NCI-H2107 (cell line): ENCODE results near the gene RNGTT.
"Not testable (repeated sequence)": the region's sequence is repeated elsewhere in the genome, so short reads cannot be mapped to it uniquely, and the experiment has no call there.

Source experiments
- DNase-seq: peaks from one replicate; lab custom pipeline; 2025; lab: John Stamatoyannopoulos, UW

The RNGTT gene

DNA sequence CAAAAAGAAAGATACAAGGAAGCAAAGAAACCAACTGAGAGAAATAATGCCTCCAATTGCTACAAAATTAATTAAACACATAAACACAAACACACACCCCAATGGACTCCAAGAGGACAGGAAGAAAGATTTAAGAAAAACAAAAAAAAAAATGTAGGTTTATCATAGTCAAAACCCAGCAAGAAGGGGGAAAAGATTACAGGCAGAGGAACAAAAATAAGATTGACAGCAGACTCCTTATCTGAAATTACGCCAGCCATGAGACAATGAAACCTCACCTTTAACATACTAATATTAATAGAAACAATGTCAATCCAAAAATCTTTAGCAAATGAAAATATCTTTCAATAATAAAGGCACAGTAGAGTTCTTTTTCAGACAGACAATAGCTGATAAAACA lies 155.8 kb downstream of the RNGTT start:
- DNase-seq, result no peak

DNA sequence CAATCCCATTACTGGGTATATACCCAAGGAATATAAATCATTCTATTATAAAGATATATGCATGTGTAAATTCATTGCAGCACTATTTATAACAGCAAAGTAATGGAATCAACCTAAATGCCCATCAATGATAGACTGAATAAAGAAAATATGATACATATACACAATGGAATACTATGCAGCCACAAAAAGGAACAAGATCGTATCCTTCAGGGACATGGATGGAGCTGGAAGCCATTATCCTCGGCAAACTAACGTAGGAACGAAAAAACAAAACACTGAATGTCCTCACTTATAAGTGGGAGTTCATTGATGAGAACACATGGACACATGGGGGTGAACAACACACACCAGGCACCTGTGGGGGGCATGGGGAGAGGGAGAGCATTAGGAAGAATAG lies 156.7 kb downstream of the RNGTT start:
- DNase-seq, result no peak

DNA sequence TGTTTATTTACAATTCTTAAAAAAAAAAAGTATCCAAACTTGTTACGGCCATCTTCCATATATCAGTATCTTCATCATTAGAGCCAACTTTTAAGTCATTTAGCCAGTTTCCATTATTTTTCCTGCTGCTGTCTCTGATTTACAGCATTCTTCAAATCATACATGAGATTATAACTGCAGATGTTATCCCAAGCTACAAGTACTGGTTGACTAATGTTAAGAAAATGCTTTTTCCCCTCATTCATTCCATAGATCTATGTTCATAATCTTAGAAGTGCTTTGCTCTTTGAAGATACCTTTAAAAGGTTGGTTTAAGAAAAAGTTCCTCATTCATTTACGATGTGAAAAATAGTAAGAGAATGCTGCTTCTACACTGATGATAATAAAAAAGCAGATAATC lies 158.7 kb downstream of the RNGTT start:
- DNase-seq, result no peak

DNA sequence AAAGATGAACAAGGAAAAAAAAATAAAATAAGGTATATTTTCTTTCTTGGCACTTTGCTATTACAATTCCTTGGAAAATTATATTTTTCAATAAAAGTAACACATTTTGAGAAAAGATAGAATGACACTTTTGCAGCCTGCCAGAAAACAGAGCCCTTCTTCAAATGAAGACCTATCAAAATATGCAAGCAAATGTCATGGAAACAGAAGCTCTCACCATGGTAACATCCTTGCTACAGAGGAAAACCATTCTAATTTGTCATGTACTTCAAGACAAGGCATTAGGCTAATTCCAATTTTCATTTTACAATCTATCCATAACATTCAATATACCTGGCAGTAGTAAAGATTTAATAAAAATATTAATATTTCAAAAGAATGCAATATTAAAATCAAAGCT lies 177.9 kb downstream of the RNGTT start:
- DNase-seq, result no peak

DNA sequence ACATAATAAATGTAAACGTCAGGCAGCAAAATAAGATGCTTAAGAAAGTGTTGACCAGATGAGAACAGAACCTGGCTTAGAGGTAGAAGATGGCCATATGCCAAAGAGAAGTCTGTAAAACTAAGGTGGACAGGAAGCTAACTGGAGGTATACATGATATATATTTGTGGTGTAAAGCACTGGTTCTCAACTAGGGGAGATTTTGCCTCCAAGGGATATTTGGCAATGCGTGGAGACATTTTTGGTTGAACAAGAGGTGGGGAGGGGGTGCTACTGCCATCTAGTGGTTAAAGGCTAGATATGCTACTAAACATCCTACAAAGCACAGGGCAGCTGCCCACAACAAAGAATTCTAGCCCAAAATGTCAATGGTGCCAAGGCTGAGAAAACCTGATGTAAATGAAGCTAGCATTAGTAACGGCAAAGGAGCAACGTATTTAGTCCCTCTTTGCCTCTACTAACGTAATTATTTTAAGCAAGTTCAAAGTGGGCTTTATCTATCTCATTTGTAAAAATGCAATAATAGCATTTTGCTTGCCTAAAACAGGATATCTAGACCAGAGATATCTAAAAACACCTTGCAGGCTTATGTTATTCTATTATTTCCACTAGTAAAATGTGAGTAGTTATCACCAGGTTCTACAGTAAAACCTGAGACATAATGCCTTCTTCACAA lies 182.6 kb downstream of the RNGTT start:
- DNase-seq, result peak; percentile 56

DNA sequence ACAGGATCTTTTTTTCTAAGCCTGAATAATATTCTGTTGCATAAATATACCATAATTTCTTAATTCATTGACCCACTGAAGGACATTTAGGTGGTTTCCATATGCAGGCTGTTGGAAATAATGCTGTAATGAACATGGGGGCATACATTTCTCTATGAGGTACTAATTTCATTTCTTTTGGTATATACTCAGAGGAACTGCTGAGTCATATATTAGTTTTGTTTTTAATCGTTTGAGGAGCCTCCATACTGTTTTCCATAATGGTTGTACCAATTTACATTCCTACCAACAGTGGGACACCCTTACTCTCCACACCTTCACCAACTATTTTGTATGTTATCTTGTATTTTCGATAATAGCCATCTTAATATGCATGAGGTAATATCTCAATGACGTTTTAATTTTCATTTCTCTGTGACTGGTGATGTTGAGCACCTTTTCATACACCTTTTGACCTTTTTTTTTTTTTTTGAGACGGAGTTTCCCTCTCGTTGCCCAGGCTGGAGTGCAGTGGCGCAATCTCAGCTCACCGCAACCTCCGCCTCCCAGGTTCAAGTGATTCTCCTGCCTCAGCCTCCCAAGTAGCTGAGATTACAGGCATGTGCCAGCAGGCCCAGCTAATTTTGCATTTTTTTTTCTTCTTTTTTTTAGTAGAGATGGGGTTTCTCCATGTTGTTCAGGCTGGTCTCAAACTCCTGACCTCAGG lies 187.4 kb downstream of the RNGTT start:
- no peak for DNase-seq

DNA sequence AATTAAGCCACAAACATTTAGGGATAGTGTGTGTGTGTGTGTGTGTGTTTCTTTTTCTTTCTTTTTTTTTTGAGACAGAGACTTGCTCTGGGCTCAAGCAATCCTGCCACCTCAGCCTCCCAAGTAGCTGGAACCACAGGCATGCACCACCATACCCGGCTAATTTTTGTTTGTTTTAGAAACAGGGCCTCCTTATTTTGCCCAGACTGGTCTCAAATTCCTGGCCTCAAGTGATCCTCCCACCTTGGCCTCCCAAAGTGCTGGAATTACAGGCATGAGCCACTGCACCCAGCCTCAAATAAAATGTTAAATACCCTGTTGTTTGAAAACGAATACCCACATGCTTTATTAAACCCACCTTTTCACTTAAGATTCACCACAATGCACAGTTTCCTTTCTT lies 195.3 kb downstream of the RNGTT start:
- not testable (repeated sequence) for DNase-seq

DNA sequence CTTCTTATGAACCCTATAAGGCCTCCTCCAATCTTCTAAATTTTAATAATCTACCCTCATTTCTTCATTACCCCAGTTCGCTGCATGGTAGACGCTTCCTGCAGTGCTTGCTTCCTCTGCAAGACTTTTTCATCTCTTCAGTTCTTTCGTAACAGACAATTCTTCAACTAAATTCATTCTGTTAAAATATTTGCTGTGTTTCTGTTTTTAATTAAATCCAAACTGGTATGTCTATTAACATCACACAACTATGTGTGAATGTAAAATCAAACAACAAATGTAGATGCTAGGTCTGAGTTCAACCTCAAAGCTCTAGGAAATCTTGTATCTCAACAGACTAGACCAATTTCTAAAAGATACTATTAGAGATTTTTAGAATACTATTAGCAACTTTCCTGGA lies 199.3 kb downstream of the RNGTT start:
- no peak for DNase-seq

DNA sequence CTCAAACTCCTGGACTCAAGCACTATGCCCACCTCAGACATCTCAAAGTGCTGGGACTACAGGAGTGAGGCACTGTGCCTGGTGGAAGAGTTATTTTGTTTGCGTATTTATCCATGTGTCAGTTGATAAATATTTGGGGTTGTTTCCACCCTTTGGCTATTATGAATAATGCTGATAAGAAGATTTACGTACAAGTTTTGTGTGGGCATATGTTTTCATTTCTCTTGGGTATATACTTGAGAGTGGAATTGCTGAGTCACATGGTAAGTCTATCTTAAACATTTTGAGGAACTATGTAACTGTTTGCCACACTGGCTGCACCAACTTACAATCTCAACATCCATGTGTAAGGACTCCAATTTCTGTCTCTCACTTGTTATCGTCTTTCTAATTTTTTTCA lies 200.3 kb downstream of the RNGTT start:
- no peak for DNase-seq

DNA sequence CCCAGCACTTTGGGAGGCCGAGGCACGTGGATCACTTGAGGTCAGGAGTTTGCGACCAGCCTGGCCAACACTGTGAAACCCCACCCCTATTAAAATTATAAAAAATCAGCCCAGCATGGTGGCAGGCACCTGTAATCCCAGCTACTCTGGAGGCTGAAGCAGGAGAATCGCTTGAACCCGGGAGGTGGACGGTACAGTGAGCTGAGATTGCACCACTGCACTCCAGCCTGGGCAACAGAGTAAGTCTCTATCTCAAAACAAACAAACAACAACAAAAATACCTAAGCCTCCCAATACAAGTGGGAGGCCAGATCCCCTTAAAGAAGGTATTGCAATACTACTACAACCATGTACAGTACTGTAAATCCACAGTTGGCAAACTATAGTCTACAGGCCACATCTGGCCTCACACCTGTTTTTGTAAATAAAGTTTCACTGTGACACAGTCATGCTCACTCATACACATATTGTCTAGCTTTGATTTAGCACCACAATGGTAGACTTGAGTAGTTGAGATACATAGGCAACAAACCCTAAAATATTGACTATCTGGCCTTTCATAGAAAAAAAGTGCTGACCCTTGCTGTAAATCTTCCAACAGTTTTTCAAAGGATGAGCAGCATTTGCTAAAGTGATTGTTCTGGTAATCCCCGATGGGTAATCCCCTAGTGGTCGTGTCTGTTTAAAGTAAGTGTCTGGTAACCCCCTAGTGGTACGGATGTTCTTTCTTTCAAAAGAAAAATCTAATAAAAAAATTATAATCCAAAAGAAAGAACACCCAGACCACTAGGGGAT lies 202.0 kb downstream of the RNGTT start:
- DNase-seq, result no peak

DNA sequence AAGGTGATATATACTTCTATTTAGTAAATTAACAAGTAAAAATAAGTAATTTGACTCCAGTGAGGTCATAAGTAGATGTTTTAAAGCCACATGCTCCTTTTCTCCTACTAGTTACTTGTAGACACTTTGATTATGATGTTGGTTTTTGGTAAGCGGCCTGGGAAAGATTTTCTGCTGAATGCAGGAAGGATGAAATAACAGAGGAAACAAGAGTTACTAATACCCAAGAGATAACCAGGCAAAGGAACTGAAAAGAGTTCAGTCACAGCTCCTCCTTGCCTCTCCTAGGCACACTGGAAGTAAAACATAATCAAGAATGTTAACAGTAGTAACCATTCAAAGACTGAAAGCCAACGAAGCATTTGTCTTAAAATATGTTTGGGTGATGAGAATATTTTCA lies 203.3 kb downstream of the RNGTT start:
- DNase-seq, result no peak

DNA sequence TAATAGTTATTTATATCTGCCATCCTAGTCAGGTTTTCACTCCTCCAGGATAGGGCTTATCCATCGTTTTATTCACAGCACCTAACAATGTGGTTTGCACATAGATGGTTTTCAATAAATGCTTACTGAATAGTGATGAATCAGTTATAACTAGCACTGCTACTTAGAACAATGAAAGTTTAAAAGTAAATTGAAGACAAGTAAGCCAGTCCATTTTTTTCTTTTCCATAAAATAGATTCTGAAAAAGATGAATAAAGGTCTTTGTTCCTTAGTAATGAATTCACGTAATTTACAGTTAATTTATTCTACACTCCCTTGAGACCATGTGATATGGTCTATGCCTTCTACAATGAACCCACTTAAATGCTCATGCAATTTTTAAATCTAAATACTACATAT lies 212.5 kb downstream of the RNGTT start:
- no peak for DNase-seq

DNA sequence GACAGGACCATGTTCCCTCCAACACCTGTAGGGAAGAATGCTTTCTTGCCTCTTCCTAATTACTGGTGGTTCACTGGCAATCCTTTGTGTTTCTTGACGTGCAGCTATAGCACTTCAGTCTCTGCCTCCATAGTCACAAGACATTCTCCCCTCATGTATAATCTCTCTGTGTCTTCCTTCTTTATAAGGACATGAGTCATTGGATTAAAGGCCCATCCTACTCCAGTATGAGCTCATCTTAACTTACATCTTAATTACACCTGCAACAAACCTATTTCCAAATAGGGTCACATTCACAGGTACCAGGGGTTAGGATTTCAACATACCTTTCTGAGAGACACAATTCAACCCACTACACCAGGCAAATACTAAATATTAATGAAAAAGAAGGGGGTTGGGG lies 213.6 kb downstream of the RNGTT start:
- no peak for DNase-seq

DNA sequence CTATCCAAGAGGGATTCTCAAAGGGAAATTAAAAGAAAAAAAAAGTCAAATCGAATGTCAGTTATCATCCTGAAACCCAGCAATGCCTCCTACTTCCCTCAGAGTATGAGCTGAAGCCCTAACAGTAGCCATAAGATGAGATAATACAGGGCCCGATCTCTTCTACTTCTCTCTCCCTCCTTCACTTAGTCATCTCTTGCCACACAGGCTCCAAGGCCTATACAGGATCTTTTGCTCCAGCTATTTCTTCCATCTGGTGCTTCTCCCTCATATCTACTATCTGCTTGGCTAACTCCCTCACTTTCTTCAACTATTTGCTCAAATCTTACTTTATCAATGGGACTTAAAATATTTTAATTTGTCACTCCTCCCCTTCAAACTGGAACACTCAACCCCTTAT lies 215.3 kb downstream of the RNGTT start:
- no peak for DNase-seq

DNA sequence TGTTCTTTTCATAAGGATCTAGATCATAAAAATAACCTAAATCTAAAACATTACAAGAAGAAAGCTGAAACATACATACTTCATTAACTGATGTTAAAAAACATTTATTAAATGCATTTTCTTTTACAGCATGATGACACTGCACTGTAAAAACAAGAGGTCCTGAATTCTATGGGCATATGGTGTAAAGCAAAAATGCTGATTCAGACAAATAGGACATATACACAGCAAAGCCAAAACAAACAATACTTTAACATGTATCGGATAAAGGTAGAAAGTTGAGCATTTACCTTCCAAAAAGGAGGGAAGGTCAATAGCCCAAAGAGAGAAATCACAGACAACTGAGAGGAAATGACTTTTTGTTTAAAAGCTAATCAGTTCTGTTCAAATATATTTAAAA lies 221.5 kb downstream of the RNGTT start:
- no peak for DNase-seq

DNA sequence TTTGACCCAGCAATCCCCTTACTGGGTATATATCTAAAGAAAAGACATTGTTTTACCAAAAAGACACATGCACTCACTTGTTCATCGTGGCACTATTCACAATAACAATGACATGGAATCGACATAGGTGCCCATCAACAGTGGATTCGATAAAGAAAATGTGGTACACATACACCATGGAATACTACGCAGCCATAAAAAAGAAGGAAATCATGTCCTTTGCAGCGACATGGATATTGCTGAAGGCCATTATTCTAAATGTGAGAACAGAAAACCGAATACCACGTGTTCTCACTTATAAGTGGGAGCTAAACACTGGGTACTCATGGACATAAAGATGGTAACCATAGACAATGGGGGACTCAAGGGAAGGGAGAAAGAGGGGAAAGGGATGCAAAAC lies 222.3 kb downstream of the RNGTT start:
- no peak for DNase-seq

DNA sequence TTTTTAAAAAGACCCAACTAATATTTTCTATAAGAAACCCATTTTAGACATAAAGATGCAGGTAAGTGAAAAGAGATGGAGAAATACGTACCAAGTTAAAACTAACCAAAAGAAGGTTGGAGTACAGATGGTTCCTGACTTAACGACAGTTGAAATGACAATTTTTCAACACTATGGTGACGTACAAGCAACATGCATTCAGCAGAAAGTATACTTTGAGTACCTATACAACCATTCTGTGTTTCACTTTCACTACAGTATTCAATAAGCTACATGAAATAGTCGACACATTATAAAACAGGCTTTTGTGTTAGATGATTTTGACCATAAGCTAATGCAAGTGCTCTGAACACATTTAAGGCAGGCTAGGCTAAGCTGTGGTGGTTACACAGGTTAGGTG lies 228.9 kb downstream of the RNGTT start:
- DNase-seq, result no peak

DNA sequence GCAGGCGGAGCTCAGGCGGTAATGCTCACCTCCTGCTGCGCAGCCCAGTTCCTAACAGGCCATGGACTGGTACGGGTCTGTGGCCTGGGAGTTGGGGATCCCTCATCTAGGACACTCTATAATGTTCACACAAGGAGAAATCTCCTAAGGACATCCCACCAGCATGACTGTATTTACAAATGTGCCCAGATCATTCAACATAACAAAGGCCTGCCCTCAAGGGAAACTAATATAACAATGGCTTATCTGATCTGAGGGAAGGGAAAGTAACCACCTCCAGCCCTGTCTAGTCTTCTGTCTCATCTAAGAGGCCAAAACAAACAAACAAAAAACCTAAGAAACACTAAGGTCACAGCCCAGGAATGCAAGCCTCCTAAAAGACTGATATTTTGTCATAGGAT lies 232.8 kb downstream of the RNGTT start:
- DNase-seq, result no peak

DNA sequence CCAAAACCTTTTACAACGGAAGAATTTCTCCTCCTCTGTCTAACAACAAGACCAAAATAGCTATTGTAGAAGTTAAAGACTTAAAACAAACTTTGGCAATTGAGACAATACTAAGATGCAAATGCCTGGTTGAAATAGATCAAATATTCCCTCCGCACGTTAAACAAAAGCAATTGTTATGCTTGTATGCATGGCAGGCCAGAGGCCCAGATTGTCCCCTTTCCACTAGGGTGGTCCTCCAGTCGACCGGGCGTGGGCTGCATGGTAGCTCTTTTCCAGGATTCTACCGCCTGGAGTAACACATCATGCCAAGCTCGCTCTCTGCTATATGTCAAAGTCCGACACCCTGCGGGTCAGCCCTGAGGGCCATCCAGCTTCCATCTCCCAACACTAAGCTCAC lies 234.7 kb downstream of the RNGTT start:
- DNase-seq, result no peak

DNA sequence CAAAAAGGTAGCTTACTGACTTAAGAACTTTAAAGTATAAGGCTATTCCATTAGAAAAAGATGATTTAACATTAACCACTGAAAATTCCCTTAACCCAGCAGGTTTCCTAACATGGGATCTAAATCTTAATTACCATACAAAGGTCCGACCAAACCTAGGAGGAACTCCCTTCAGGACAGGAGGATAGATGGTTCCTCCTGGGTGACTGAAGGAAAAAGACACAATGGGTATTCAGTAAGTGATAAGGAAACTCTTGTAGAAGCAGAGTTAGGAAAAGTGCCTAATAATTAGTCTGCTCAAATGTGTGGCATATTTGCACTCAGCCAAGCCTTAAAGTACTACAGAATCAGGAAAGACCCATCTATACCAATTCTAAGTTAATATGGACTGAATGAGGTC lies 237.0 kb downstream of the RNGTT start:
- not testable (repeated sequence) for DNase-seq

DNA sequence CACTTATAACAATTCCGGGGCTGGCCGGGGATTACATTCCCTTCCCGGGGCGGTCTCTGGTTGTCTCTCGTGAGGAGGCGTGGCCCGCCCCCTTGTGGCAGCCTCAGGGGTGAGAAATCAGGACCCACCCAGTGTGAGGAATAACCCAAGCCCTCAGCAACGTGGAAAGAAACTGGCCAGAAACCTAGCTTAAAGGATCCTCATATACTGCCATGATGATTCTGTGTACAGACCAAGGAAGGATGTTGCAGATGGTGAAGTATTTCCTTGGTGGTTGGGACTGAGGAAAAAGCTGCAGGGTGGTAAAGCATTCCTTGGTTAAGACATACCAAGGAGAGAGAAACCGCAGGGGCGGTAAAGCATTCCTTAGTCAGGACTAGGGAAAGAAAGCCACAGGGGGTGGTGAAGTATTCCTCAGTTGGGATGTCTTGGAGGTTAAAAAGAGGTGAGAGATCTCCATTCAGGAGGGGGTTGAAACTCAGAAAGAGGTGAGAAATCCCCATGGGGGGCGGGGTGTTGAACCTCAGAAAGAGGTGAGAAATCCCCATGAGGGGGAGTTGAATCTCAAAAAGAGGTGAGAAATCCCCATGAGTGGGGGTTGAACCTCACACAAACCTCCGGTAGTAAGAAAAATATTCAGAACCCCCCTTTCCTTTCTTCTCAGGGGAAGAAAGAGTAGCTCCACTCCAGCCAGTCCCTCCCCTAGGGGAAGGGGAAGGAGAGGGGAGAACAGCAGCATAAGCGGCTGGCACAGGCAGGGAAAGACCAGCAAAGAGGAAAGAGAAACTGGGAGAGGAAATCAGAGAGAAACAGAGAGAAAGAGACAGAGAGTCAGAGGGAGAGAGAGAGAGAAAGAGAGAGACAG lies 238.1 kb downstream of the RNGTT start:
- no peak for DNase-seq

DNA sequence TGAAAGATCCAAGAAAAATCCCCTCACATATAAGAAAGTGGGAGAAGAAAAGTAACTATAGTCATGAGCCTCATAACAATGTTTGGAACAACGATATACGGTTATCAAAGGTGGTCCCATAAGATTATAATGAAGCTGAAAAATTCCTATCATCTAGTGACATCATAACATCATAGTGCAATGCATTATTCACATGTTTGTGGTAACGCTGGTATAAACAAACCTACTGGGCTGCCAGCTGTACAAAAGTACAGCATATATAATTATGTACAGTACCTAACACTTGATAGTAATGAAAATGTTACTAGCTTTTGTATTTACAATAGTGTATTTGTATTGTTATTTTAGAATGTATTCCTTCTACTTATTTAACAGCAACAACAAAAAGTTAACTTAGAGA lies 240.7 kb downstream of the RNGTT start:
- DNase-seq, result no peak
